Measurements from ENCODE around the gene C16orf54.

Gene C16orf54

GRCh38 chr16:29770250-29770929, 24.6 kb upstream of the C16orf54 start:
- no peaks in the 10 kb centered on the region for H3K9me3 ChIP-seq (ENCODE audit: insufficient read depth, low read depth, low read length)

GRCh38 chr16:29769507-29769906, 23.7 kb upstream of the C16orf54 start:
- no CpG with 5 or more reads among the region's 2 CpGs for WGBS (ENCODE audit: extremely low coverage, insufficient coverage, insufficient read length)
- Histone ChIP-seq H3K14ac (ENCODE audit: low read length) (no peak overlapping the region), H2BK120ac (ENCODE audit: insufficient read depth, low read length, poor library complexity) (no peak overlapping the region), H3K79me2 (ENCODE audit: control insufficient read depth, insufficient read depth, low read length, poor library complexity) (no peaks in the 10 kb centered on the region), H2BK5ac (ENCODE audit: low read depth, low read length, poor library complexity) (no peak overlapping the region), H3K18ac (ENCODE audit: low read length) (no peak overlapping the region), H3K9ac (ENCODE audit: low read length) (no peak overlapping the region), H2BK12ac (ENCODE audit: low read length) (no peak overlapping the region), H3K9me3 (ENCODE audit: insufficient read depth, low read depth, low read length) (no peaks in the 10 kb centered on the region), H3K4me3 (ENCODE audit: low read depth, low read length) (no peak overlapping the region), H3K4me2 (ENCODE audit: low read length) (no peak overlapping the region), H3K23ac (ENCODE audit: low read length) (no peak overlapping the region), H4K12ac (ENCODE audit: low read depth, low read length) (no peak overlapping the region), H3K27me3 (ENCODE audit: insufficient read depth, low read length) (no peaks in the 10 kb centered on the region), H2AK5ac (ENCODE audit: low read length) (no peak overlapping the region), H3K79me1 (ENCODE audit: low read length) (no peaks in the 10 kb centered on the region), H3K4me1 (ENCODE audit: control insufficient read depth in 1 of 2, insufficient read depth in 2 of 2, low read length in 2 of 2) (no peaks in the 10 kb centered on the region), H2AFZ (ENCODE audit: insufficient read depth, low read length, poor library complexity) (no peak overlapping the region), H3K27ac (ENCODE audit: low read depth, low read length) (no peak overlapping the region), H3K4ac (ENCODE audit: low read depth, low read length) (no peak overlapping the region), H4K8ac (ENCODE audit: low read depth, low read length) (no peak overlapping the region), H3K36me3 (ENCODE audit: control insufficient read depth in 1 of 2, insufficient read depth in 2 of 2, low read length in 2 of 2) (no peaks in the 10 kb centered on the region), H4K91ac (ENCODE audit: low read depth, low read length) (no peak overlapping the region)
- no peak for DNase-seq

More at GRCh38 chr16:29770250-29770929, 24.6 kb upstream of the C16orf54 start:
- H2AFZ ChIP-seq (ENCODE audit: insufficient read depth, low read length, poor library complexity) = no peak overlapping the region
- no peak overlapping the region for H3K9ac ChIP-seq (ENCODE audit: low read length)
- no peak overlapping the region for H3K27ac ChIP-seq (ENCODE audit: low read depth, low read length)
- WGBS (ENCODE audit: extremely low coverage, insufficient coverage, insufficient read length) = no CpG with 5 or more reads among the region's 7 CpGs
- H3K14ac ChIP-seq (ENCODE audit: low read length) = no peak overlapping the region
- H3K4ac ChIP-seq (ENCODE audit: low read depth, low read length) = no peak overlapping the region
- no peak overlapping the region for H2AK5ac ChIP-seq (ENCODE audit: low read length)
- no peaks in the 10 kb centered on the region for H3K4me1 ChIP-seq (ENCODE audit: control insufficient read depth in 1 of 2, insufficient read depth in 2 of 2, low read length in 2 of 2)
- no peak overlapping the region for H3K4me2 ChIP-seq (ENCODE audit: low read length)
- H3K36me3 ChIP-seq (ENCODE audit: control insufficient read depth in 1 of 2, insufficient read depth in 2 of 2, low read length in 2 of 2) = no peaks in the 10 kb centered on the region
- H3K23ac ChIP-seq (ENCODE audit: low read length) = no peak overlapping the region
- no peaks in the 10 kb centered on the region for H3K27me3 ChIP-seq (ENCODE audit: insufficient read depth, low read length)
- H3K79me1 ChIP-seq (ENCODE audit: low read length) = no peaks in the 10 kb centered on the region
- no peak overlapping the region for H3K4me3 ChIP-seq (ENCODE audit: low read depth, low read length)
- no peak overlapping the region for H2BK120ac ChIP-seq (ENCODE audit: insufficient read depth, low read length, poor library complexity)
- H2BK12ac ChIP-seq (ENCODE audit: low read length) = no peak overlapping the region
- H4K12ac ChIP-seq (ENCODE audit: low read depth, low read length) = no peak overlapping the region
- H3K18ac ChIP-seq (ENCODE audit: low read length) = no peak overlapping the region
- no peak overlapping the region for H4K91ac ChIP-seq (ENCODE audit: low read depth, low read length)
- no peaks in the 10 kb centered on the region for H3K79me2 ChIP-seq (ENCODE audit: control insufficient read depth, insufficient read depth, low read length, poor library complexity)
- no peak overlapping the region for H2BK5ac ChIP-seq (ENCODE audit: low read depth, low read length, poor library complexity)
- no peak overlapping the region for H4K8ac ChIP-seq (ENCODE audit: low read depth, low read length)
- no peak for DNase-seq

GRCh38 chr16:29767062-29767461, 21.3 kb upstream of the C16orf54 start:
- Histone ChIP-seq H3K4ac (ENCODE audit: low read depth, low read length) (no peak overlapping the region), H3K4me3 (ENCODE audit: low read depth, low read length) (no peak overlapping the region), H3K36me3 (ENCODE audit: control insufficient read depth in 1 of 2, insufficient read depth in 2 of 2, low read length in 2 of 2) (no peaks in the 10 kb centered on the region), H2AK5ac (ENCODE audit: low read length) (no peak overlapping the region), H3K79me2 (ENCODE audit: control insufficient read depth, insufficient read depth, low read length, poor library complexity) (no peaks in the 10 kb centered on the region), H3K27me3 (ENCODE audit: insufficient read depth, low read length) (no peaks in the 10 kb centered on the region), H2BK120ac (ENCODE audit: insufficient read depth, low read length, poor library complexity) (no peak overlapping the region), H2BK12ac (ENCODE audit: low read length) (no peak overlapping the region), H2AFZ (ENCODE audit: insufficient read depth, low read length, poor library complexity) (no peak overlapping the region), H3K9ac (ENCODE audit: low read length) (no peak overlapping the region), H3K4me1 (ENCODE audit: control insufficient read depth in 1 of 2, insufficient read depth in 2 of 2, low read length in 2 of 2) (peaks cover 0 to 3% of the 10 kb centered on the region in 2 experiments), H3K18ac (ENCODE audit: low read length) (no peak overlapping the region), H3K79me1 (ENCODE audit: low read length) (peaks cover 1% of the 10 kb centered on the region), H3K27ac (ENCODE audit: low read depth, low read length) (no peak overlapping the region), H4K8ac (ENCODE audit: low read depth, low read length) (no peak overlapping the region), H2BK5ac (ENCODE audit: low read depth, low read length, poor library complexity) (no peak overlapping the region), H3K14ac (ENCODE audit: low read length) (no peak overlapping the region), H3K23ac (ENCODE audit: low read length) (no peak overlapping the region), H4K12ac (ENCODE audit: low read depth, low read length) (no peak overlapping the region), H3K9me3 (ENCODE audit: insufficient read depth, low read depth, low read length) (no peaks in the 10 kb centered on the region), H3K4me2 (ENCODE audit: low read length) (no peak overlapping the region), H4K91ac (ENCODE audit: low read depth, low read length) (no peak overlapping the region)
- no peak for DNase-seq
- WGBS (ENCODE audit: extremely low coverage, insufficient coverage, insufficient read length) = no CpG with 5 or more reads among the region's 3 CpGs

- Histone ChIP-seq H2AK5ac (ENCODE audit: low read length) (no peak overlapping the region), H3K79me2 (ENCODE audit: control insufficient read depth, insufficient read depth, low read length, poor library complexity) (no peaks in the 10 kb centered on the region), H4K8ac (ENCODE audit: low read depth, low read length) (no peak overlapping the region), H3K4ac (ENCODE audit: low read depth, low read length) (no peak overlapping the region), H4K91ac (ENCODE audit: low read depth, low read length) (no peak overlapping the region), H2BK5ac (ENCODE audit: low read depth, low read length, poor library complexity) (no peak overlapping the region), H4K12ac (ENCODE audit: low read depth, low read length) (no peak overlapping the region), H3K23ac (ENCODE audit: low read length) (no peak overlapping the region), H3K4me1 (ENCODE audit: control insufficient read depth in 1 of 2, insufficient read depth in 2 of 2, low read length in 2 of 2) (peaks cover 0 to 3% of the 10 kb centered on the region in 2 experiments), H3K18ac (ENCODE audit: low read length) (no peak overlapping the region), H3K27ac (ENCODE audit: low read depth, low read length) (no peak overlapping the region), H3K79me1 (ENCODE audit: low read length) (peaks cover 1% of the 10 kb centered on the region), H2AFZ (ENCODE audit: insufficient read depth, low read length, poor library complexity) (no peak overlapping the region), H3K4me2 (ENCODE audit: low read length) (no peak overlapping the region), H3K4me3 (ENCODE audit: low read depth, low read length) (no peak overlapping the region), H2BK120ac (ENCODE audit: insufficient read depth, low read length, poor library complexity) (no peak overlapping the region), H3K9ac (ENCODE audit: low read length) (no peak overlapping the region), H3K36me3 (ENCODE audit: control insufficient read depth in 1 of 2, insufficient read depth in 2 of 2, low read length in 2 of 2) (no peaks in the 10 kb centered on the region), H2BK12ac (ENCODE audit: low read length) (no peak overlapping the region), H3K9me3 (ENCODE audit: insufficient read depth, low read depth, low read length) (no peaks in the 10 kb centered on the region), H3K14ac (ENCODE audit: low read length) (no peak overlapping the region), H3K27me3 (ENCODE audit: insufficient read depth, low read length) (no peaks in the 10 kb centered on the region)
- DNase-seq = no peak
- WGBS (ENCODE audit: extremely low coverage, insufficient coverage, insufficient read length) = no CpG with 5 or more reads among the region's 3 CpGs
Observed at GRCh38 chr16:29766571-29766970, 20.8 kb upstream of the C16orf54 start.
